Erythroblast (primary cell): Measurements from ENCODE around the gene IPO9.
A peak's percentile ranks its signal among the peaks of the same experiment; 100 is the strongest.

ENCODE experiments used
- GATA1 ChIP-seq: IDR thresholded peaks from 2 replicates; pipeline ENCODE4 v1.6.1; 2011; ENCODE audit warnings: low read depth, mild to moderate bottlenecking, control low read depth, low read length, moderate library complexity
- POLR2A ChIP-seq: IDR thresholded peaks from 2 replicates; pipeline ENCODE4 v1.6.1; 2011; ENCODE audit warnings: mild to moderate bottlenecking, low read length

- TF ChIP-seq POLR2A = peak; percentile 6
- TF ChIP-seq GATA1 = no peak
These were observed 53.7 kb downstream of the IPO9 start for GRCh38 chr1:201882665-201883132.
